NCI-H524 treated with DMSO at 0.1 percent for 48 hours (cell line): ENCODE measurements around the gene ZNF672.
"Not testable (repeated sequence)": the region's sequence is repeated elsewhere in the genome, so short reads cannot be mapped to it uniquely, and the experiment has no call there.

Experiments used
- DNase-seq: peaks from one replicate; lab custom pipeline; 2025; lab: John Stamatoyannopoulos, UW

Gene ZNF672

GRCh38 chr1:248856176-248856575 is 18.2 kb downstream of the ZNF672 start:
- no peak for DNase-seq

DNA sequence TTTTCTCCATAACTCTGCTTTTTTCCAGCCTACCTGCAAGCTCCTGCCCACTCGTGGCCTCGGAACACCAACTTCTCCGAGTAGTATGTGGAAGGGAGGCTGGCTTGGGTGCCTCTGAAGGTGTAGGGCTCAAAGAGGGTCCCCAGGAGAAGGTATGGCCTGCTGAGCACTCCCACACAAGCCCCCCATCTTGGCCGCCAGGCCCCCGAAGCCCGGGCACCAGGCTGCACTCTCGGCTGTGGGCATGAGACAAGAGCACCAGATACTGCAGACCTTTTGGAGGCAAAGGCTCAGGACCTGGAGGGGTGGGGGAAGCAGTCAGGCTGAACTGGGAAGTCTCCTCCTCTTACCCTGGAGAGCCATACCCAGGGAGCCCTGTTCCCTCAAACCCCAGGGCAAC is 19.2 kb downstream of the ZNF672 start:
- DNase-seq = no peak

- no peak for DNase-seq
These were observed 19.7 kb downstream of the ZNF672 start for GRCh38 chr1:248857749-248858095.

DNA sequence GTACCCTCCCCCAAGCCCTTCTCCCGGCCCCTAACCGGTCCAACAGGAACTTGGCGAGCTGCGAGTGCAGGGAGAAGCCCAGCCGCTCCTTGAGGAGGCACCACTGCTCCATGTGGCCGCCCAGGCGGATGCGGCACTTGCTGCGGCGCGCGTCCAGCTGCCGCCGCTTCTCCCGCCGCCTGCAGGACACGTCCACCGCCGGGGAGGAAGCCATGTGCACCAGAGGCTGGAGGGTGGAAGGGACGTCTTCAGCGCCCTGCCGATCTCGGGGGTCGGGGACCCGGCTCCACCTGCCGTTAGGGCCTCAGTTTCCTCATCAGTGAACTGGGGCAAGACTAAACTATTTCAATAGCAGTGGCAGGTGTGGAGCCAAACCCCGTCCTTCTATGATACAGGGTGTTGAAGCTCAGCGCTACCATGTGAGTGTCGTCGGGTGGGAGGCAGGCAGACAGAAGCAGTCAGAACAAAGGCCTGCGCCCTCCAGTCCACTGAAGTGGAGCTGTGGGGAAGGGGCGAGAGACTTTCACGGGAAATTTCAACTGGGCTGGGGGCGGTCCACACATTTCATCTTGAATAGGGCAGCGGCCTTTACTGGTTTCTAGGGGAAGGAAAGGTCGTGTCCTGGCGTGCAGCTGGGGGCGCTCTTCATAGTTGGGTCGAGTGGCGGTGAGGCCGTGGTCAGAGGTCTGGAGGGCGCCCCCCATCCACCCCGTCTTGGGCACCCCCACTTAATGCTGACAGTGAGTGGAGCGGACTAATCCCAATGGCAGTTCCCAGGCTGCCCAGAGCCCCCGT is 20.3 kb downstream of the ZNF672 start:
- no peak for DNase-seq

DNA sequence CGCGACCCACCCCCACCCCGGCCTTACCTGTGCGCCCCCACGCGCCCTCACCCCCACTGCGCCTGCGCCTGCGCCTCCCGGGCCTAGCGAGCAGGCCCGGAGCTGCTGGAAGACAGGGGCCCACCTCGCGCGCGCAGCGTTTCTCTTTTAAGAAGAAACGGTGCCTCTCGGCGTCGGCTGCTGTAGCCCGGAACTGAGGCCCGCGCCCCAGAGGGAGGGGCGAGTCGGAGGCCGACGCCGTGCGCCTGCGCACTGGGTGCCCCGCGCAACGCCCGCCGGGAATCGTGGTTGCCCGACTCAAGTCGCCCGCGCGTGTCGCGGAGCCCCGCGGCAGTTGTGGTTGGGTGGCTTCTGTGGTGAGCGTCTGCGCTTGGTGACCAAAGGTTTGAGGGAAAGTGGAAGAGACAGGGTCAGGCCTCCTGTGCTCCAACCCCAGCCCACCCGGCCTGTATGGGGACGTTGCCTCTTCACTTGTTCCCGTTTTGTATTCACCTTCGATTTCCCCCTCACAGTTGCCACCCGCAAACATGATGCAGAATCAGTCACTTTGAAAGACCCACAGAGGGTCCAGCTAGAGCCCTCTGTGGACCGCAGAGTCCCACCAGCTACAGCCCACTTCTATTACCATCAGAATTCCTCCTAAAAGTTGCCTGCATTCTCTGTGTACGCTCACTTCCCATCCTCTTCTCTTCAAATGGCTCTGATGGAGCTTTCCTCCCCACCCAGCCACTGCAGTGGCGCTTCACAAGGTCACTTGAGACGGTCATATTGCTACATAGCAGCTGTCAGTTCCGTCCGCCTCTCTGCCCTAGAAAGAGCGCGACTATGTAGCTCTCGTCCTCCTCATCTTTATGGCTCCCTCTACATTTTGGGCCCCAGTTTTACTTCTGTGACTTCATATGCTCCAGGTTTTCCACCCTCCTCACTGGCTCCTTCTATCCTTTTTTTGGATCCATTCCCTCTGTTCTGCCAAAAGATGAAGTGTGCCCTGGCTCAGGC is 21.2 kb downstream of the ZNF672 start, which contains the start of gene ZNF692:
TSS of gene ZNF692 (minus strand) at position 195 of the 999 bp plus-strand sequence. CDS start 776 bp downstream, outside the sequence.
- DNase-seq = peak; percentile 66

DNA sequence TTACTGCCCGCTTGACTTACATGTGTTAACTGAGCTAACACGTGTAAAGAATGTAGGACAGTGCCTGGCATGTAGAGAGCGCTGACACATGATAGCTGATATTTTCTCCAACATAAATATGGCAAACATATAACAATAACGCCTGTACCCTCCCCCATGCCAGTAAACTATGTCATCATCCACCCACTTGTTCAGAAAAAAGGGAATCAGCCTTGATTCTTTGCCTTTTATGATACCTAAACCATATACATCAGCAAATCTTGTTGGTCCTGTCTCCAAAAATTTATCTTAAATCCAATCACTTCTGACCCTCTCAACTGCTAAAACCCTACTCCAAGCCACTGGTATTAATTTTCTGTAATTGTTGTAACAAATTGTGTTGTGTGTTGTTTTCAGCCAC is 22.0 kb downstream of the ZNF672 start:
- no peak for DNase-seq

- no peak for DNase-seq
These were observed 23.6 kb downstream of the ZNF672 start for GRCh38 chr1:248861616-248862015.

- DNase-seq = no peak
These were observed 24.6 kb downstream of the ZNF672 start for GRCh38 chr1:248862695-248862997.

- DNase-seq = peak; percentile 36
These were observed 25.2 kb downstream of the ZNF672 start for GRCh38 chr1:248862998-248863881.

DNA sequence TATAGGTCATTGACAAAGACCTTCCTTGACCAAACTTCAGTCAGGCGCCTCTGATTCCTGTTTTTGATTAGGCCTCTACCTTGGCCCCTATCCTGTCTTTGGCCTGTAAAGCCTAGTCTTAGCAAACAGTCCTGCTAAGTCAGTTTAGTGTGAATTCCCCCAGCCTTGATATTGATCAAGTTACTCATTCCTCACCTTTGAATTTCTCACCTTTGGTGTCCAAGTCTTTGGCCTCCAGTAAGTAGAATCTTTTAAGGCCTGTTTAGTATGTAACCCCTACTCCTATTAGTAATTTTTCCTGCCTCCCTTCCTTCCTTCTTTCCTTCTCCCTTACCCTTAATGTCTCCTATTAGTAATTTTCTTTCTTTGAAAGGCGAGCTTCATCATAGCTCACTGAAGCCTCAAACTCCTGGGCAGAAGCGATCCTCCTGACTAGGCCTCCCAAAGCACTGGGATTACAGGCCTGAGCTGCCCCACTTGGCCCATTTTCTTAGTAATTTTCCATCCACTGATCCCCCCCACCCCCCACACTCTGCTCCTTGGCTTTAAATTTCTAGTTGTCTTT is 33.9 kb downstream of the ZNF672 start:
- no peak for DNase-seq

DNA sequence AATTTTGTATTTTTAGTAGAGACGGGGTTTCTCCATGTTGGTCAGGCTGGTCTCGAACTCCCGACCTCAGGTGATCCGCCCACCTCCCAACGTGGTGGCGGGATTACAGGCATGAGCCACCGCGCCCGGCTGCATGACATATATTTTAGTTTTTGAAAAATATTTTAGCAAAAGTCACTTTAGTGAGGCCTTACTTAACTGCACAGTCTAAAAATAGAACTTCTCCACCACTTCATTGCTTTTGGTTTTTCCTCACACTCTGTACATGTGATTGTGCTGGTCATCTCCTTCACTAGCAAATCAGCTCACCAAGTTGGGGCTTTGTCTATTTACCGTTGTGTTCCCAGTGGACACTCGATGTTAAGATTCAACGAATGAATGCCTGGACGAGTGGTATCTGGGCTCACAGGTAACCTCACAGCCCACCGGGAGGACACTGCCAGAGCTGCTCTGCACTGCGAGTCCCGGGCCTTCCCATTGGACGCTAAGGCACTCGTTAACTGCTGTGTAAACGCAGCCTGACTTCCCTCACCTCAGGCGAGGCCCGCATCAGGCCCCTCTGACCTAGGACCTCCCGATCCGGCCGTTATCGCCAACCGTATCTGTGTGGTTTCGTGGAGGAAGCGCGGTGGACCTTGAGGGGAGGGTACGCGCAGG is 34.9 kb downstream of the ZNF672 start:
- DNase-seq = no peak

DNA sequence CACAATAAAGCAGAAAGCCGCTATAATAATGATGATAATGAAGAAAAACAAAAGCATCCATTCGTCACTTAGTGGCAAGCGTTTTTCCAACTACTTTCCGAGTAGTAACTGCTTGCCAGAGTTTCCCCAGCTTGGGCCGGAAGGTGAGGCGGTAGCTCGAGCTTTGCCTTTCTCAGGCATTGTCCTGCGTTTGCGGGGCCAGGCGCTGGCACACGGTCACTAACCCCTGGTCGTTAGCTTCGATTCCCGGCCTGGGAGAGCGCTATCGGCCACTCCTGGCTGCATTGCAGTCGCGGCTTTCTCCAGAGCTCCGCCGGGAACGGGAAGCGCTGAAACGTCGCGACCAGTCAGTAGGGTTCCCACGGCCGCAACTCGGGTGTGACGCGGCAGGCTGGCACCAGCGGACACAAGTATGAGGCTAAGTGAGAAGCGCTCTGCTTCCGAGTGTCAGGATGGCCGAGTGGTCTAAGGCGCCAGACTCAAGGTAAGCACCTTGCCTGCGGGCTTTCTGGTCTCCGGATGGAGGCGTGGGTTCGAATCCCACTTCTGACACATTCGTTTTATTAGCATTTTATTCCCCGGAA is 35.5 kb downstream of the ZNF672 start:
- DNase-seq = peak; percentile 72

DNA sequence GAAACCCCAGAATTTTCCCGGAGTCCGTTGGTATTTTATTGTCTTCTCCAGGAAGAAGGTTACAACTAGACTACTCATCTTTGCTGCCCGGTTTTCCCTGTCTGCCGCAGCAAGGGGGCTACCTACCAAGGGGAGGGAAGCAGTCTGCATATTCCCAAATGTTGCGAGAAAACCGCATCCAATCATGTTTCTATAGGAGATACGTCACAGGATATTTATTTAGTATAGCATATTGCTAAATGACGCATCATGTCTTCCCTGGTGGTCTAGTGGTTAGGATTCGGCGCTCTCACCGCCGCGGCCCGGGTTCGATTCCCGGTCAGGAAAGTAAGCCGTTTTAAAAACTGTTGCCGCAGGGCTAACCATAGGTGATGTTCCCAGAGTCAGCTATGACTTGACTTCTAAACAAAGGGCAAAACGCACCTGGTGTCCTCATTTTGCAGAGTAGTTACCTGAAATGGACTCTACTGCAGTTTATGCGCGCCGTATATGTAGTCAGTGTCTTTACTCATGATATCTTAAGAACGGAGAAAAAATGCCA is 36.0 kb downstream of the ZNF672 start:
- peak; percentile 82 for DNase-seq

DNA sequence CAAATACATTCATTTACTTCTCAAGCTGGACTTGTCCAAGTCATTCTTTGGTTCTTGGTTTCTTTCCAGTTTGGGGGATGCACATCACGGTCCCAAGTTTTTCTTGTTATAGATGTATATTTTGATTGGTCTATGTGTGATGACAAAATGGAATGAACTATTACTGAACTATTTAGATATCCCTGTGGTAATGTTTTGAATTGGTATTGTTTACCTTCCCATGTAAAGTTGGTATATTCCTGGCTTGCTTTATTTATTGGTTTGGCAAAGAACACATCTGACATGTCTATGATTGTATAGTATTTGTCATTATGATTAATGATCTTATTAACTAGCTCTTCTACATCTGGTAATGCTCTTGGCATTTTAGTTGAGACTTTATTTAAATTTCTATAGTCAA is 43.2 kb downstream of the ZNF672 start:
- no peak for DNase-seq

GRCh38 chr1:248882427-248882826 is 44.4 kb downstream of the ZNF672 start:
- not testable (repeated sequence) for DNase-seq

- DNase-seq = no peak
These were observed 46.7 kb downstream of the ZNF672 start for GRCh38 chr1:248884632-248885295.

GRCh38 chr1:248885646-248886045 is 47.6 kb downstream of the ZNF672 start:
- no peak for DNase-seq

- no peak for DNase-seq
These were observed 48.3 kb downstream of the ZNF672 start for GRCh38 chr1:248886237-248886895.

GRCh38 chr1:248889914-248890243 is 51.9 kb downstream of the ZNF672 start:
- DNase-seq = not testable (repeated sequence)
